ENCODE measurements around the gene SBSN. TPM values are rescaled to one million over a fixed set of nuclear protein-coding genes. Genes with fewer than 3 reads are reported as not detected.

Gene SBSN
- total RNA-seq, 1 donor = 4.7 TPM

DNA sequence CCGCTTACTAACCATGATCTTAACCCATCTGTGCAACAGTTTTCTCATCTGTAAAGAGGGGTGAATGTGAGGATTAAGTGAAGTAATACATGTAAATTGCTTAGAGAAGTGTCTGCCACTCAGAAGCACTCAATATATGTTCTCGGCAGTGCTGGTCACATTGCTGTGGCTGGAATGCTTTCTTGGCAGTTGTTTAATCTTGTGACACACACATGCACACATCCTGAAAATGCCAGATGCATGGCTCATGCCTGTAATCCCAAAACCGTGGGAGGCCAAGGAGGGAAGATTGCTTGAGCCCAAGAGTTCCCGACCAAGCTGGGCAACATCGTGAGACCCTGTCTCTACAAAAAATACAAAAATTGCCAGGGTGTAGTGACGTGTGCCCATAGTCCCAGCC, 9.8 kb downstream of the SBSN start:
- TF ChIP-seq, protein P1, sequence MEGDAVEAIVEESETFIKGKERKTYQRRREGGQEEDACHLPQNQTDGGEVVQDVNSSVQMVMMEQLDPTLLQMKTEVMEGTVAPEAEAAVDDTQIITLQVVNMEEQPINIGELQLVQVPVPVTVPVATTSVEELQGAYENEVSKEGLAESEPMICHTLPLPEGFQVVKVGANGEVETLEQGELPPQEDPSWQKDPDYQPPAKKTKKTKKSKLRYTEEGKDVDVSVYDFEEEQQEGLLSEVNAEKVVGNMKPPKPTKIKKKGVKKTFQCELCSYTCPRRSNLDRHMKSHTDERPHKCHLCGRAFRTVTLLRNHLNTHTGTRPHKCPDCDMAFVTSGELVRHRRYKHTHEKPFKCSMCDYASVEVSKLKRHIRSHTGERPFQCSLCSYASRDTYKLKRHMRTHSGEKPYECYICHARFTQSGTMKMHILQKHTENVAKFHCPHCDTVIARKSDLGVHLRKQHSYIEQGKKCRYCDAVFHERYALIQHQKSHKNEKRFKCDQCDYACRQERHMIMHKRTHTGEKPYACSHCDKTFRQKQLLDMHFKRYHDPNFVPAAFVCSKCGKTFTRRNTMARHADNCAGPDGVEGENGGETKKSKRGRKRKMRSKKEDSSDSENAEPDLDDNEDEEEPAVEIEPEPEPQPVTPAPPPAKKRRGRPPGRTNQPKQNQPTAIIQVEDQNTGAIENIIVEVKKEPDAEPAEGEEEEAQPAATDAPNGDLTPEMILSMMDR (IDR thresholded peaks at IDR 0.05; ENCODE audit: extremely low read depth, low read depth, low read length) = no peak

DNA sequence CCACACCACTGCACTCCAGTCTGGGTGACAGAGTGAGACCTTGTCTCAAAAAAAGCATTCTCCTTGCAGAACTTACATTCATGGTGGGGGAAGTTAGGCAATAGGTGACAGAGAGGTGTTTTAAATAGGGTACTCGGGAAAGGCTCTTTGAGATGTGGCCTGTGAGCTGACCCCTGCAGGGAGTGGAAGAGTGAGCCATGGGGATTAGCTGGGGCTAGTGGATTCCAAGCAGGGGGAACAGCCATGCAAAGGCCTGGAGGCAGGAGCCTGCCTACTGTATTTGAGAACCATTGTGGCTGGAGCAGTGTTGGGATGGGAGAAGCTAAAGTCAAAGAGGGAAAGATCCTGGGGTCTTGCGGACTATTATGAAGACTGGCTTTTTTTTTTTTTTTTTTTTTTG, 10.8 kb downstream of the SBSN start:
- Histone ChIP-seq H3K4me3 (ENCODE audit: insufficient read depth, low read length) (no peak overlapping the region), H3K27ac (ENCODE audit: low read depth, low read length) (no peak overlapping the region), H3K4me1 (ENCODE audit: insufficient read depth, low read length) (peaks cover 29% of the 10 kb centered on the region), H3K36me3 (ENCODE audit: insufficient read depth, low read length) (no peaks in the 10 kb centered on the region), H2AFZ (ENCODE audit: low read length) (no peak overlapping the region), H3K79me2 (ENCODE audit: insufficient read depth, low read length) (no peaks in the 10 kb centered on the region), H4K20me1 (ENCODE audit: insufficient read depth, low read length) (no peaks in the 10 kb centered on the region), H3K4me2 (ENCODE audit: insufficient read depth, low read length) (no peak overlapping the region), H3K27me3 (ENCODE audit: insufficient read depth, low read length) (no peaks in the 10 kb centered on the region), H3K9me3 (ENCODE audit: low read depth, low read length) (no peaks in the 10 kb centered on the region)
- peak; percentile 53 for DNase-seq (ENCODE audit: insufficient read length, low spot score, missing footprints)
- TF ChIP-seq, protein P1 (IDR thresholded peaks at IDR 0.05; ENCODE audit: extremely low read depth, low read depth, low read length) = no peak

More for the DNA sequence above, 9.8 kb downstream of the SBSN start:
- Histone ChIP-seq H3K36me3 (ENCODE audit: insufficient read depth, low read length) (no peaks in the 10 kb centered on the region), H3K79me2 (ENCODE audit: insufficient read depth, low read length) (no peaks in the 10 kb centered on the region), H3K4me3 (ENCODE audit: insufficient read depth, low read length) (peak overlapping the region; percentile 19), H3K9me3 (ENCODE audit: low read depth, low read length) (no peaks in the 10 kb centered on the region), H2AFZ (ENCODE audit: low read length) (no peak overlapping the region), H4K20me1 (ENCODE audit: insufficient read depth, low read length) (no peaks in the 10 kb centered on the region), H3K27me3 (ENCODE audit: insufficient read depth, low read length) (no peaks in the 10 kb centered on the region), H3K4me1 (ENCODE audit: insufficient read depth, low read length) (peaks cover 29% of the 10 kb centered on the region), H3K27ac (ENCODE audit: low read depth, low read length) (peak overlapping the region; percentile 82), H3K4me2 (ENCODE audit: insufficient read depth, low read length) (peak overlapping the region; percentile 60)
- DNase-seq (ENCODE audit: insufficient read length, low spot score, missing footprints) = peak; percentile 96

DNA sequence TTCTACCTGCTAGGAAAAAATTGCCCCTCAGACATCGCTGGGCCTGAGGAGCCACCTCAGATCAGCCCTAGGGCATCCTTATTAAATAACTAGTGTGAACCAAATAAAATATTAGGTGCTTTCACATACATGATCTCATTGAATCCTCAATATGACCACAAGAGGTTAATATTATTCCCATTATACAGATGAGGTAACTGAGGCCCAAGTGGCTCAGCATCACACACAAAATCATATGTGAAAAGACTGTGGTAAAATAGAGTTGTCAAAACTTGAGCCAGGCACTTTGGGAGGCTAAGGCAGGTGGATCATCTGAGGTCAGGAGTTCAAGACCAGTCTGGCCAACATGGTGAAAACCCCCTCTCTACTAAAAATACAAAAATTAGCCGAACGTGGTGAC, 11.8 kb downstream of the SBSN start:
- no peak overlapping the region for H3K4me2 ChIP-seq (ENCODE audit: insufficient read depth, low read length)
- H3K27me3 ChIP-seq (ENCODE audit: insufficient read depth, low read length) = no peaks in the 10 kb centered on the region
- DNase-seq (ENCODE audit: insufficient read length, low spot score, missing footprints) = no peak
- peaks cover 29% of the 10 kb centered on the region for H3K4me1 ChIP-seq (ENCODE audit: insufficient read depth, low read length)
- H3K4me3 ChIP-seq (ENCODE audit: insufficient read depth, low read length) = no peak overlapping the region
- H2AFZ ChIP-seq (ENCODE audit: low read length) = no peak overlapping the region
- no peaks in the 10 kb centered on the region for H3K9me3 ChIP-seq (ENCODE audit: low read depth, low read length)
- H3K79me2 ChIP-seq (ENCODE audit: insufficient read depth, low read length) = no peaks in the 10 kb centered on the region
- TF ChIP-seq, protein P1 (IDR thresholded peaks at IDR 0.05; ENCODE audit: extremely low read depth, low read depth, low read length) = no peak
- H4K20me1 ChIP-seq (ENCODE audit: insufficient read depth, low read length) = no peaks in the 10 kb centered on the region
- no peak overlapping the region for H3K27ac ChIP-seq (ENCODE audit: low read depth, low read length)
- no peaks in the 10 kb centered on the region for H3K36me3 ChIP-seq (ENCODE audit: insufficient read depth, low read length)

DNA sequence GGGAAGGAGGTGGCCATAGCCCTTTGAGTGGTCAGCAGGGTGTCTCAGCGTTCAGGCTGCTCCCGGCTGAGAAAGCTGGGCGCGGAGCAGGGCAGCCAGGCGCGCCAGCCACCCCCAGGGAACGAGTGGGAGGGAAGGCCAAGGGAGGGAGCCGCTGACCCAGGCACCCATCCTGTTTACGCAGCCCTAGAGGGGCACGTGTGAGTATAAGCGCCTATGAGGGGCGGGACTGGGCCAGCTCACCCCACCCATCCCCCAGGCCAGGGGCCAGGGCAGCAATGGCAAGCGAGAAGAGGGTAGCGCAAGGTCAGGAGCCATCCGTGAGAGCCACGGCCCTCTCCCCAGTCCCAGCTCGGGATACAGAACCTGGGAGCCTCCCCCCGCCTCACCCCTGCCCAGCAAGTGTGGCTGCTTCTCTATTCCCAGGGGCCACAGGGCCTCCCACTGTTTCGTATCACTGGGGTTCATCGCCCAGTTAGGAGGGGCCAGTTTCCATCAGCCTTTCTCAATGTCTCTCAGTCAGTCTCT, 13.8 kb downstream of the SBSN start:
- peak overlapping the region; percentile 69 for H2AFZ ChIP-seq (ENCODE audit: low read length)

More for the DNA sequence above, 13.8 kb downstream of the SBSN start:
- TF ChIP-seq, protein P1 (IDR thresholded peaks at IDR 0.05; ENCODE audit: extremely low read depth, low read depth, low read length) = no peak
- Histone ChIP-seq H4K20me1 (ENCODE audit: insufficient read depth, low read length) (no peaks in the 10 kb centered on the region), H3K27me3 (ENCODE audit: insufficient read depth, low read length) (peaks cover 17% of the 10 kb centered on the region), H3K4me2 (ENCODE audit: insufficient read depth, low read length) (peak overlapping the region; percentile 72), H3K36me3 (ENCODE audit: insufficient read depth, low read length) (no peaks in the 10 kb centered on the region), H3K79me2 (ENCODE audit: insufficient read depth, low read length) (no peaks in the 10 kb centered on the region), H3K9me3 (ENCODE audit: low read depth, low read length) (no peaks in the 10 kb centered on the region), H3K4me1 (ENCODE audit: insufficient read depth, low read length) (peaks cover 32% of the 10 kb centered on the region), H3K27ac (ENCODE audit: low read depth, low read length) (peak overlapping the region; percentile 45), H3K4me3 (ENCODE audit: insufficient read depth, low read length) (peak overlapping the region; percentile 56)
- peak; percentile 93 for DNase-seq (ENCODE audit: insufficient read length, low spot score, missing footprints)

Data from osteoblast (primary cell).